Measurements from ENCODE around the gene TTLL8. TPM values are rescaled to one million over a fixed set of nuclear protein-coding genes. Genes with fewer than 3 reads are reported as not detected.

TTLL8 gene
- total and polyA plus RNA-seq, 11 donors = not detected

DNA sequence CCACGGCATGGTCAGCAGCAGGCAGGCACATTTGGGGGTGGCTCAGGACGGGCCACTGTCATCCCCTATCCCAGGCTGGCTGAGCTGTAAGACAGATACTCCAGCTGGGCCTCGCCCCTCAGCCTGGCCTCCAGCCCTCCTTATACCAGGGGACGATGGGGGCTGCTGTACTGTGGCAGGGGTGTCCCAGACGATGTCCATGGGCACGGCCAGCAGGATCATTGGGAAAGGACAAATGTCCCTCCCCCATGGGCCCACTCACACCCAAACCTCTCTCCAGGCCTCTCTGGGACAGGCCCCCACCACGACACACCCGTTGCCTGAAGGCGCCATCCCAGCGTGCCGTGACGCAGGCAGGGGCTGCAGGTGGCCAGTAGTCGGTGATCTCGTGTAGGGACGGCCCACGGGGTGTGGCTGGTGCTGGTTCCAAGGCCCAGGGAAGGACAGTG, 44.0 kb downstream of the TTLL8 start:
- ATAC-seq (no peak), DNase-seq (peak in 1 of 5 donors; percentile 44)
- Histone ChIP-seq H3K4me3 (peak overlapping the region in 1 of 12 donors; percentile 33), H3K27me3 (peaks cover 34 to 81% (median 73%) of the 10 kb centered on the region in 9 donors), H3K27ac (no peak overlapping the region), H3K36me3 (no peaks in the 10 kb centered on the region), H3K4me1 (peaks cover 0 to 22% (median 5%) of the 10 kb centered on the region in 12 donors), H3K9me3 (no peaks in the 10 kb centered on the region)
- TF ChIP-seq POLR2A (IDR thresholded peaks at IDR 0.05) = no peak
- TF ChIP-seq, protein P1, sequence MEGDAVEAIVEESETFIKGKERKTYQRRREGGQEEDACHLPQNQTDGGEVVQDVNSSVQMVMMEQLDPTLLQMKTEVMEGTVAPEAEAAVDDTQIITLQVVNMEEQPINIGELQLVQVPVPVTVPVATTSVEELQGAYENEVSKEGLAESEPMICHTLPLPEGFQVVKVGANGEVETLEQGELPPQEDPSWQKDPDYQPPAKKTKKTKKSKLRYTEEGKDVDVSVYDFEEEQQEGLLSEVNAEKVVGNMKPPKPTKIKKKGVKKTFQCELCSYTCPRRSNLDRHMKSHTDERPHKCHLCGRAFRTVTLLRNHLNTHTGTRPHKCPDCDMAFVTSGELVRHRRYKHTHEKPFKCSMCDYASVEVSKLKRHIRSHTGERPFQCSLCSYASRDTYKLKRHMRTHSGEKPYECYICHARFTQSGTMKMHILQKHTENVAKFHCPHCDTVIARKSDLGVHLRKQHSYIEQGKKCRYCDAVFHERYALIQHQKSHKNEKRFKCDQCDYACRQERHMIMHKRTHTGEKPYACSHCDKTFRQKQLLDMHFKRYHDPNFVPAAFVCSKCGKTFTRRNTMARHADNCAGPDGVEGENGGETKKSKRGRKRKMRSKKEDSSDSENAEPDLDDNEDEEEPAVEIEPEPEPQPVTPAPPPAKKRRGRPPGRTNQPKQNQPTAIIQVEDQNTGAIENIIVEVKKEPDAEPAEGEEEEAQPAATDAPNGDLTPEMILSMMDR (IDR thresholded peaks at IDR 0.05) = no peak
- intact Hi-C loops (cut with DNase I) = no loop called here
- WGBS, 4 donors = 27 to 64% (median 50%) methylated on average over 4 to 16 of the region's 16 CpGs

DNA sequence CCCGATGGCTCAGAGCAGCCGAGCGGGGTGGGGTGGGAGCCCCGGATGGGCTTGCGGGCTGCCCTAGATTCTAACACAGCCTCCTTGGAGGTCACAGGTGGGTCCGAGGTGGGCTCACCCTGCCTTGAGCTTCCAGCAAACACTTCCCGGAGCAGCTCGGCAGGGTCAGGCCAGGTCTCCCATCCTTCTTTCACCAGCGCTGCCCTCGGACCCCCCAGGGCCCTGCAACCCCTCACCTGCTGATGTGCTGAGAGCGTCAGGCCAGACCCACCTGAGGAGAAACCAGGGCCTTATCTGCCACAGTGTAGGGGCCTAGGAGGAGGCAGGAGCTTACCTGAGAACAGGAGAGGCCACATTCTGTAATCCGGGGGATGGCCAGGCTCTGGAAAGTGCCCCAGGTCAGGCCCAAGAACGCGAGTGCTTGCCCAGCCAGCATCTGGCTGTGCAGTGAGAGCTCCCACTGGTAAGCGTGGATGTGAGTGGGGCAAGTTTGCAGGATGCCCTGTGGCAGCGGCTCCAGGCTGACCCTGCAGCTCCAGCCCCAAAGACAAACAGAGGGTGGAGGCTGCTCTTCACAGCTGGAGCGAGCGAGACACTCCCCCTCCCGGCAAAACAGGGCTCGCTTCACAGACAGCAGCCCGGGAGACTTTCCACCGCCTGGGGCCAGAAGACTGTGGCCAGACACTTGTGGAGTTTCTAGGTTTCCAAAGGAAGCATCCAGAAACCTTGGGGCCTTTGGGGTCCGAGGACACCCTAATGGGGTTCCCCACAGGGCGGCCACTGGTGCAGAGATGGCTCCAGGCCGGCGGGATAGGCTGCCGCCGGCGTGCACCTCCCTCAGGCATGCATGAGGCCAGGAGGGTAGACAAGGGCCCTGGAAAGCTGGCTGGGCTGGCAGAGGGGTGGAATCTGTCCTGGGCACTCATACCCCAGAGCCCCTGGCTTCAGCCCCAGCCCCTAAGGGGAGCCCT, 45.6 kb downstream of the TTLL8 start, which contains the start of gene IL17REL:
Gene IL17REL, minus strand, starts transcription at position 555 of the 971 bp plus-strand sequence. Its CDS starts 119 bp downstream, at position 436.
- H3K4me3 ChIP-seq = no peak within 1 kb of the TSS
- WGBS, 4 donors = 47 to 74% (median 57%) methylated on average over 19 to 29 of the region's 29 CpGs
- intact Hi-C loops (cut with DNase I) = no loop called here
- H3K36me3 ChIP-seq = no peaks in the 10 kb centered on the region
- peaks cover 0 to 22% (median 5%) of the 10 kb centered on the region in 12 donors for H3K4me1 ChIP-seq
- H3K27me3 ChIP-seq = peaks cover 34 to 83% (median 67%) of the 10 kb centered on the region in 9 donors
- peak in 1 of 5 donors; percentile 55 for DNase-seq
- H3K27ac ChIP-seq = no peak within 1 kb of the TSS
- peak in 2 of 4 donors; percentile 41 to 43 for ATAC-seq
- TF ChIP-seq, protein P1 (IDR thresholded peaks at IDR 0.05) = peak in 4 of 12 donors; percentile 9 to 24 (median 16)
- no peak for TF ChIP-seq POLR2A (IDR thresholded peaks at IDR 0.05)
- H3K9me3 ChIP-seq = no peaks in the 10 kb centered on the region

DNA sequence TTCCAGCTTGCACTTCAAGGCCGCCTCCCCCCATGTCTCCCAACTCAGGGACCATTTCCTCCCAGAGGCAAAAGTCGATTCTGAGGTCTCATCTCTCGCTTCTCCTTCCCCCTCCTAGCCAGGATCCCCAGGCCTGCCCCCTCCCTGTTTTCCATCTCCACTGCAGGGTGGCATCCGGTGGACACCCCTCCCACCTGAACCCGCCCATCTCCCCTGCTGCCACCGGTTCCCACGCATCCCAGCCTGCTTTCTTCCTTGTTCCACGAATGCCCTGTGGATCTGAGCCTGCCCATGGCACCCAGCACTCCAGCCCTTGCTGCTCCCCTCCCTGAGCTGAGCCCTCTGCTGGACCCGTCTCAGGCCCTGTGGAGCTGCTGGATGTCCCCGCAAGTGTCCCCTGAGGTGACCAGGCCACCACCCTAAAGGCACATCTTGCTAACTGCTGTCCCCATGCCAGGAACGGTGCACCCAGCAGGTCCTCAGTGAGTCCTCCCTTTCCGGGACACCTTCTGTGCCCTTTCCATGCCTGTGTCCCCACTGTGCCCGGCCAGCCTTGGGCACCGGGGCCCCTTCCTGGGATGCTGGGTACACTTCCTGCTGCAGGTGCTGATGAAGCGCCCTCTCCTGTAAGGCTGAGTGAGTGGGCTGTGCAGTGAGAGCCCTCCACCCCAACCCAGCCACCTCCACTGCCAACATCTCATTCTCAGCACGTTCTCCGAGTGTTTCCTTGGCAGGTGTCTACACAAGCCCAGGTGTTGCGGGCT, 46.5 kb downstream of the TTLL8 start:
- DNase-seq (no peak), ATAC-seq (no peak)
- Histone ChIP-seq H3K9me3 (no peaks in the 10 kb centered on the region), H3K4me3 (no peak overlapping the region), H3K27me3 (peaks cover 28 to 76% (median 64%) of the 10 kb centered on the region in 9 donors), H3K27ac (no peak overlapping the region), H3K4me1 (peaks cover 0 to 21% (median 5%) of the 10 kb centered on the region in 12 donors), H3K36me3 (no peaks in the 10 kb centered on the region)
- WGBS, 4 donors = 51 to 54% (median 53%) methylated on average over 17 to 18 of the region's 18 CpGs
- TF ChIP-seq POLR2A (IDR thresholded peaks at IDR 0.05) = no peak
- TF ChIP-seq, protein P1 (IDR thresholded peaks at IDR 0.05) = no peak
- intact Hi-C loops (cut with DNase I) = no loop called here

Measured in heart left ventricle (tissue), 16 donors.